Ishikawa (cell line): ENCODE measurements around the gene SERPINE2.

Experiments used
- EP300 ChIP-seq: IDR thresholded peaks from 2 replicates; pipeline ENCODE4 v1.6.1; 2012; ENCODE audit warnings: borderline replicate concordance
- FOXM1 ChIP-seq: IDR thresholded peaks from 2 replicates; pipeline ENCODE4 v1.6.1; 2012; ENCODE audit warnings: low read depth, borderline replicate concordance
- TAF1 ChIP-seq: IDR thresholded peaks from 2 replicates; pipeline ENCODE4 v1.6.1; 2012; ENCODE audit warnings: low read depth, mild to moderate bottlenecking
- TCF12 ChIP-seq: IDR thresholded peaks from 2 replicates; pipeline ENCODE4 v1.6.1; 2012; ENCODE audit warnings: low read depth
- TEAD4 ChIP-seq: IDR thresholded peaks from 2 replicates; pipeline ENCODE4 v1.6.1; 2012
- YY1 ChIP-seq: IDR thresholded peaks from 2 replicates; pipeline ENCODE4 v1.6.1; 2012; ENCODE audit warnings: low read depth

DNA sequence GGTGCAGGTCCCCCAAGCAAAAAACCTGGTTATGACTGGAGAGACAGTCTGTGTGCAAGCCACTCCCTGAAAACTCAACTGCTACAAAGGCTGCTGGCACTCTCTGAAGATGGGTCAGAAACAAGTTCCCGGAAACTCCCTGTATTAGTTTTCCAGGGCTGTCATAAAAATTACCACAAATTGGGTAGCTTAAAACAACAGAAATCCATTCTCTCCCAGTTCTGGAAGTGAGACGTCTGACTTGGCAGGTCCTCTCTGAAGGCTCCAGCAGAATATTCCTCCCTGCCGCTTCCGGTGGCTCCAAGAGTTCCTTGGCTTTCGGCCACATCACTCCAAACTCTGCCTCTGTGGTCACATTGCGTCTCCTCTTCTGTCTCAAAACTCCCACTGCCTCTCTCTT, 30.1 kb upstream of the SERPINE2 start:
- TF ChIP-seq YY1 (no peak), FOXM1 (no peak), TEAD4 (no peak), EP300 (no peak), TCF12 (no peak), TAF1 (no peak)
